Large intestine (tissue), 3 donors: ENCODE measurements around the gene GMDS. TPM values are rescaled to one million over a fixed set of nuclear protein-coding genes. Genes with fewer than 3 reads are reported as not detected.

ENCODE experiments used
- DNase-seq, 2 donors: peaks; one replicate each; pipeline versions ENCODE4 v3.0.0 to v3.0.0-alpha.2; 2013
- H3K27ac ChIP-seq: one replicate; pipeline ENCODE4 v1.5.1; 2013; ENCODE audit warnings: low read length
- H3K27me3 ChIP-seq: 2 replicates; pipeline ENCODE4 v1.6.1; 2013; ENCODE audit warnings: low read length; ENCODE audit not compliant: control insufficient read depth, insufficient read depth
- H3K36me3 ChIP-seq: 2 replicates; pipeline ENCODE4 v1.6.1; 2013; ENCODE audit warnings: low read length; ENCODE audit not compliant: control insufficient read depth, insufficient read depth
- H3K4me1 ChIP-seq: one replicate; pipeline ENCODE4 v1.6.1; 2013; ENCODE audit warnings: low read length; ENCODE audit not compliant: control insufficient read depth, insufficient read depth
- H3K4me3 ChIP-seq: one replicate; pipeline ENCODE4 v1.5.1; 2013; ENCODE audit warnings: low read length
- H3K9me3 ChIP-seq: one replicate; pipeline ENCODE4 v1.6.1; 2013; ENCODE audit warnings: mild to moderate bottlenecking, low read depth, low read length, moderate library complexity; ENCODE audit not compliant: control insufficient read depth
- WGBS: methylation state at CpG from one replicate; pipeline ENCODE4 v1.1.5; 2013; ENCODE audit warnings: low lambda C conversion rate; ENCODE audit not compliant: insufficient coverage; 5-methylcytosine and 5-hydroxymethylcytosine counted together
- polyA plus RNA-seq: library from polyadenylated mRNA; unstranded; fragments of 120-200 nt; gene quantifications from one replicate; pipeline ENCODE4 v1.2.1, GENCODE V29; 2013

Gene GMDS
- polyA plus RNA-seq, 1 donor, result 58.9 TPM

- no peak for DNase-seq
- H3K4me3 ChIP-seq, result no peak overlapping the region
- no peaks in the 10 kb centered on the region for H3K4me1 ChIP-seq
- WGBS, result no CpG with 5 or more reads among the region's 3 CpGs
- H3K27me3 ChIP-seq, result no peaks in the 10 kb centered on the region
- H3K9me3 ChIP-seq, result no peaks in the 10 kb centered on the region
- H3K36me3 ChIP-seq, result peaks cover 2% of the 10 kb centered on the region
- H3K27ac ChIP-seq, result no peak overlapping the region
These were observed 454.7 kb downstream of the GMDS start for GRCh38 chr6:1790684-1791083.

DNA sequence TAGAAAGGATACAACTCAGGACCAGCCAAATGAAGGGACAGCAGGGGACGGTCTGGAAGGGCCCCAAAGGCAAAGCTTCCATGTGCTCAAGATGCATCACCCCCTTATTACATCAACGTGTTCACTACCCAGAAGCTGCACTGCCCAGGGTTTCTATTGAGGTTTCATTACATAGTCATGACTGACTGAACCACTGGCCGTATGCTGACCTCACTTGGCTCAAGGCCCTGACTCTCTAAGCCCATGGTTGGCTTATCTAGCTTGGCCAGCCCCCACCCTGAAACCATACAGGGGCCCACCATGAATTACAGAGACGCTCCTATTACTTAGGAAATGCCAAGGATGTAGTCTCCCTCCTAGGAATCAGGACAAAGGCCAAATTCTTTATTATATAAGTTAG, 456.3 kb downstream of the GMDS start:
- Histone ChIP-seq H3K36me3 (peaks cover 2% of the 10 kb centered on the region), H3K27me3 (no peaks in the 10 kb centered on the region), H3K4me1 (no peaks in the 10 kb centered on the region), H3K4me3 (no peak overlapping the region), H3K9me3 (no peaks in the 10 kb centered on the region), H3K27ac (no peak overlapping the region)
- no peak for DNase-seq
- WGBS, result no CpG with 5 or more reads among the region's 4 CpGs

- H3K4me1 ChIP-seq, result no peaks in the 10 kb centered on the region
- H3K36me3 ChIP-seq, result peaks cover 2% of the 10 kb centered on the region
- no peak overlapping the region for H3K4me3 ChIP-seq
- DNase-seq, result no peak
- no peaks in the 10 kb centered on the region for H3K27me3 ChIP-seq
- no peaks in the 10 kb centered on the region for H3K9me3 ChIP-seq
- WGBS, result no CpG with 5 or more reads among the region's 8 CpGs
- no peak overlapping the region for H3K27ac ChIP-seq
These were observed 457.5 kb downstream of the GMDS start for GRCh38 chr6:1787894-1788293.

GRCh38 chr6:1786455-1787453, 458.7 kb downstream of the GMDS start:
- 91% methylated on average over 4 of the region's 15 CpGs for WGBS
- no peak overlapping the region for H3K4me3 ChIP-seq
- H3K9me3 ChIP-seq, result no peaks in the 10 kb centered on the region
- no peaks in the 10 kb centered on the region for H3K4me1 ChIP-seq
- peaks cover 2% of the 10 kb centered on the region for H3K36me3 ChIP-seq
- H3K27ac ChIP-seq, result no peak overlapping the region
- no peak for DNase-seq
- H3K27me3 ChIP-seq, result no peaks in the 10 kb centered on the region

DNA sequence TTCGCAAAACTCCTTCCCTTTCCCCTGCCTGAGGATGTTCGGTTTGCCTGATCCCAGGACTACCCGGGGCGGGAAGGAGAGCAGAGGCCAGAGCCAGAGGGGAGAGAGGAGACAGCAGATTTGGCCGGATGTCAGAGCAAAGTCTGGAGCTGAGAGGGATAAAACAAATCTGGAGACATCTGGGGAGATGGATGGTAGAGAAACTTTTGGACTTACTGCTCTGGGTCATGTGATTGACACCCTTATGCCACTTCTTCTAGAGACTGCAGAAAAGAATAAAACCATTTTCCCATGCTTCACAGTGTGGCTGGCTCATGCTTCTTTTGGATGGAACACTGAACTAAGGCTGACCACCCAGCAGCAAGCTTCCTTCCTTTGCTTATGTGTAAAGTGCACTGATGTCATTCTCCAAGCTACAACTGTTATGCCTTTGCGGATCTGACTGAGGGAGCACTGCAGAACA, 461.0 kb downstream of the GMDS start:
- H3K36me3 ChIP-seq, result peaks cover 6% of the 10 kb centered on the region
- 100% methylated on average over 1 of the region's 6 CpGs for WGBS
- H3K27ac ChIP-seq, result no peak overlapping the region
- no peaks in the 10 kb centered on the region for H3K4me1 ChIP-seq
- no peak overlapping the region for H3K4me3 ChIP-seq
- H3K27me3 ChIP-seq, result no peaks in the 10 kb centered on the region
- DNase-seq, result no peak
- no peaks in the 10 kb centered on the region for H3K9me3 ChIP-seq

DNA sequence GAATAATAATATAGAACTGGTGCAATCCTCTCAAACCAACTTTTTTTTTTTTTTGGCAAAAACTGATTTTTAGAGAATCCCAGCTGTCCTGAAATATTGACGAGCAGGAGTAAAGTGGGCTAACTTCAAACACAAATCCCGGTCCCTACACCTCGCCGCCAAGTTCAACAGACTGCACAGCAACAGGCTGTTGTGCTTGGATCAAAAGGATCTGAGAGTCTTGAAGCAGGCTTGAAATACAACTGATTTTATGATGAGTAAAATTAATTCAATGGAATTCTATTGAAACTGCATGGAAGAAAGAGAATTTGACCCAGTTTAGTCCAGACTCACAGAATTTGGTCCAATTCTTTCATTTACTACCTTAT, 463.6 kb downstream of the GMDS start:
- H3K4me3 ChIP-seq, result no peak overlapping the region
- no peaks in the 10 kb centered on the region for H3K4me1 ChIP-seq
- no peak overlapping the region for H3K27ac ChIP-seq
- DNase-seq, result no peak
- WGBS, result no CpG with 5 or more reads among the region's 4 CpGs
- peaks cover 6% of the 10 kb centered on the region for H3K36me3 ChIP-seq
- H3K9me3 ChIP-seq, result no peaks in the 10 kb centered on the region
- H3K27me3 ChIP-seq, result no peaks in the 10 kb centered on the region

DNA sequence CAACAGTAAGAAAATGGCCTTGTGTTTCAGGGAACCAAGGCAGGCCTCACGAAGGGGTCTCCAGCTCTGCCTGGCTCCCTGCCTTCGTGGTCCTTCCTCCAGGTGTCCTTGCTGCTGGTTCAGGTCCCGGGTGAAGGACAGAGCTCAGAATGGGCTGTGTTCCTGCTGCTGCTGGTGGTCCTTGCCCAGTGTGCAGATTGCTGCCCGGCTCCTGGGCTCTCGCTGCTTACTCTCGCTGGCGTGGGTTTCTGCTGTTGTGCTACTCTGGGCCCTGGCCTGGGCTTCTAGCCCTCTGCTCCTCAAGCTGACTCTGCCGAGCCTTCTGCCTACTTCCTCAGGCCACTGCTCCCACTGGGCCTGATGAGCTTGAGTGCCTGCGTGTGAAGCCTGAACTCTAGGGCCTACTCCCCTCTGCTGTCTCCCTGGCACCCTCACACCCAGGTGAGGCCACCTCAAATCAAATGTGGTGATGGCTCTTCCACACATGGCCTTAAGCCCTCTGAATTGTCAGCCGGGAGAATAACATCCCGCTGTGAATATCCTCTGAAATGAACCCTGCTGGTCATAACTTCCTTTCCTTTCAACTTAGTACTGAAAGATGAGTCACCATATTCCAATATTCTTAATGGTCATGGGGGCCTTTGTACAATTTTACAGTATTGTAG, 464.1 kb downstream of the GMDS start:
- Histone ChIP-seq H3K27me3 (no peaks in the 10 kb centered on the region), H3K9me3 (no peaks in the 10 kb centered on the region), H3K36me3 (peaks cover 4% of the 10 kb centered on the region), H3K4me1 (no peaks in the 10 kb centered on the region), H3K27ac (no peak overlapping the region), H3K4me3 (no peak overlapping the region)
- DNase-seq, result no peak
- WGBS, result no CpG with 5 or more reads among the region's 11 CpGs

DNA sequence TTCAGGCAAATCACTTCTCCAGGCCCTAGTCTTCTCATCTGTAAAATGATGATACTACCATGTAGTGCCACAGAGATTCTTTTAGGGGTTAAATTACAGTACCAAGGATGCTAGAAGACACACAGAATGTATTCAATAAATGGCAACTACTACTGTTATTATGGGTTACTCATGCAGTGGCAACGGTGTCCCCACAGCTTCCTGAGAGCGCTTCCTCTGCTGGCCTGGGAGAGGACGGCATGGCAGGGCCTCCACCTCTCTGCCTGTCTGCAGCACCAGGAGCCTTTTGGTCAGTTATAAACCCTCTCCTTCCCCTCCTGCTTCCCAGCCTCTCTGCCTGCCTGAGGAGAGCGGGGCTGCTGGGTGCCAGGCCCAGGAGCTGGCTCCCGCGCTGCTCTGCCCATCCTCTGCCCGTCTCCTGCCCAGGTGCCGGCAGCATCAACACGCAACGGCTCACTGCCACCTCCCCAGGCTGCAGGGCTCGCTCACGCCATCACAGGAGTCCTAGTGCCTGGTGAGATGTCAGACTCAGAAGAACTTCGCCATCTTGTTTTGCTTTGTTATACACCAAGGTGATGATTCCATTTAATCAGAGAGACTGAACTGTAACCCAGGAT, 465.0 kb downstream of the GMDS start:
- DNase-seq, result no peak
- Histone ChIP-seq H3K4me3 (no peak overlapping the region), H3K4me1 (no peaks in the 10 kb centered on the region), H3K9me3 (no peaks in the 10 kb centered on the region), H3K36me3 (peaks cover 3% of the 10 kb centered on the region), H3K27ac (no peak overlapping the region), H3K27me3 (no peaks in the 10 kb centered on the region)
- WGBS, result no CpG with 5 or more reads among the region's 13 CpGs

GRCh38 chr6:1778686-1779235, 466.6 kb downstream of the GMDS start:
- Histone ChIP-seq H3K36me3 (peaks cover 3% of the 10 kb centered on the region), H3K27ac (no peak overlapping the region), H3K9me3 (no peaks in the 10 kb centered on the region), H3K4me3 (no peak overlapping the region), H3K4me1 (no peaks in the 10 kb centered on the region), H3K27me3 (no peaks in the 10 kb centered on the region)
- 80% methylated on average over 1 of the region's 10 CpGs for WGBS
- DNase-seq, result peak in 1 of 2 donors; percentile 9
